ENCODE results near the gene L1TD1.
"Not testable (repeated sequence)": the region's sequence is repeated elsewhere in the genome, so short reads cannot be mapped to it uniquely, and the experiment has no call there.

Gene L1TD1

GRCh38 chr1:62237950-62238374 lies 43.3 kb downstream of the L1TD1 start:
- DNase-seq (ENCODE audit: low read depth, low spot score), result no peak

GRCh38 chr1:62238507-62238906 lies 43.9 kb downstream of the L1TD1 start:
- no peak for DNase-seq (ENCODE audit: low read depth, low spot score)

- DNase-seq (ENCODE audit: low read depth, low spot score), result not testable (repeated sequence)
Measured at GRCh38 chr1:62239652-62240403, 45.2 kb downstream of the L1TD1 start.

GRCh38 chr1:62240651-62241370 lies 46.2 kb downstream of the L1TD1 start:
- no peak for DNase-seq (ENCODE audit: low read depth, low spot score)

- DNase-seq (ENCODE audit: low read depth, low spot score), result no peak
Measured at GRCh38 chr1:62241371-62242131, 46.9 kb downstream of the L1TD1 start.

GRCh38 chr1:62244380-62244779 lies 49.7 kb downstream of the L1TD1 start:
- not testable (repeated sequence) for DNase-seq (ENCODE audit: low read depth, low spot score)

GRCh38 chr1:62245201-62245600 lies 50.6 kb downstream of the L1TD1 start:
- no peak for DNase-seq (ENCODE audit: low read depth, low spot score)

GRCh38 chr1:62247391-62248168 lies 52.9 kb downstream of the L1TD1 start:
- DNase-seq (ENCODE audit: low read depth, low spot score), result no peak

GRCh38 chr1:62250126-62250726 lies 55.6 kb downstream of the L1TD1 start:
- no peak for DNase-seq (ENCODE audit: low read depth, low spot score)

- no peak for DNase-seq (ENCODE audit: low read depth, low spot score)
Measured at GRCh38 chr1:62259551-62259950, 64.9 kb downstream of the L1TD1 start.

GRCh38 chr1:62260688-62261087 lies 66.0 kb downstream of the L1TD1 start:
- DNase-seq (ENCODE audit: low read depth, low spot score), result no peak

Data from iPS DF 19.7 (cell line).